Parathyroid adenoma (tissue), 2 donors: ENCODE measurements around the gene TMEM273.

Experiments used
- H2AFZ ChIP-seq: fragments of 300-600 bp; sonication (generic); one replicate; pipeline ENCODE4 v1.7.0; 2017; ENCODE audit warnings: antibody characterized with exemption, mild to moderate bottlenecking
- H3K27ac ChIP-seq: fragments of 300-600 bp; sonication (generic); one replicate; pipeline ENCODE4 v1.7.0; 2017
- H3K27me3 ChIP-seq: fragments of 300-600 bp; sonication (generic); one replicate; pipeline ENCODE4 v1.7.0; 2017; ENCODE audit warnings: low read length; ENCODE audit not compliant: control insufficient read depth, insufficient read depth
- H3K36me3 ChIP-seq: fragments of 300-600 bp; sonication (generic); one replicate; pipeline ENCODE4 v1.7.0; 2017; ENCODE audit warnings: low read length; ENCODE audit not compliant: control insufficient read depth, insufficient read depth
- H3K4me1 ChIP-seq: fragments of 300-600 bp; sonication (generic); one replicate; pipeline ENCODE4 v1.7.0; 2017; ENCODE audit warnings: control low read depth
- H3K4me2 ChIP-seq: fragments of 300-600 bp; sonication (generic); one replicate; pipeline ENCODE4 v1.7.0; 2017; ENCODE audit warnings: low read length
- H3K4me3 ChIP-seq: fragments of 300-600 bp; sonication (generic); one replicate; pipeline ENCODE4 v1.7.0; 2017; ENCODE audit warnings: low read depth, low read length
- H3K79me2 ChIP-seq: fragments of 300-600 bp; sonication (generic); one replicate; pipeline ENCODE4 v1.7.0; 2017; ENCODE audit warnings: control low read depth
- H3K9ac ChIP-seq: fragments of 300-600 bp; sonication (generic); one replicate; pipeline ENCODE4 v1.7.0; 2017; ENCODE audit warnings: mild to moderate bottlenecking
- H3K9me3 ChIP-seq: fragments of 300-600 bp; sonication (generic); one replicate; pipeline ENCODE4 v1.7.0; 2017; ENCODE audit warnings: low read length; ENCODE audit not compliant: control insufficient read depth
- TF ChIP-seq, protein P1 (sequence below): fragments of 300-600 bp; sonication (generic); IDR thresholded peaks from one replicate; pipeline ENCODE4 v1.7.0; 2017; ENCODE audit warnings: antibody characterized with exemption, mild to moderate bottlenecking
- donor health status: primary hyperparathyroidism.

Gene TMEM273

DNA sequence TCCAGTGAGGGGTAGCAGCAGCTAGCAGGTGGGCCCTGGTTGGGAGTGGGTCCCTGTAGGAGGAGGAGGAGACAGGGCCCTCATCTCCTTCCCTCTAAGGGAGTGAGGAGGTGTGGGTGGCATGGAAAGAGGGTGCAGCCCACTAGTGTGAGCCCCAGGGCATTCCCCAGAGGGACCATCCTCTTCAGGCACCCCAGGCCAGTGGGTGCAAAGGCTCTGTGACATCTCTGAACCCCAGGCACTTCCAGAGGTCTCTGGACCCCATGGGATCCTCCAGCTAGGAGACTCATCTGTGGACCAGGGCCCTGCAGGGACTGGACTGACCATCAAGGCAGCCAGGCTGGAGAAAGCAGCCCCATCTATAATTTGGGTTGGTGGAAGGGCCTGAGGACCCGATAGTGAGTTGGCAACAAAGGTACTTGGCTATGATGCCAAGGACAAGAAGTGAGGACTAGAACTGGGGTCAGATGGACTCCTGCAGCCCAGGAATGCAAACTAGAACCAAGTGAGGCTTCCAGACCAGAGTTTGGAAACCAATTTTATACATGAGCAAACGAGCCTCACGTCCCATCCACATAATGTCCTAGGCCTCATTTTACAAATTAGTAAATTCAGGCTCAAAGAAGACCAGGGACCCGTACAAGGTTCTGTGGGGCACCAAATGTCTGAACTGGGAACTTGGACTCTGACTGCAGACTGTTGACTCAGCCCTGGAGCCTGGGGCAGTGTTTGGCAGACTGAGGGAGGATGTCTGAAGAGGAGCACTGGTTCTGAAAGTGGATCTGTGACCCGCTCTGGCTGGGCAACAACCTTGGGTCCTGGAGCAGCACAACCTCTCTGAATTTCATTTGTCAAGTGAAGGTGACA lies 71.4 kb downstream of the TMEM273 start:
- Histone ChIP-seq H3K27me3 (no peaks in the 10 kb centered on the region), H3K27ac (peak overlapping the region; percentile 83), H2AFZ (peak overlapping the region; percentile 72), H3K4me1 (peaks cover 45% of the 10 kb centered on the region), H3K79me2 (peaks cover 22% of the 10 kb centered on the region), H3K9ac (no peak overlapping the region), H3K4me3 (no peak overlapping the region), H3K36me3 (no peaks in the 10 kb centered on the region), H3K9me3 (no peaks in the 10 kb centered on the region), H3K4me2 (no peak overlapping the region)
- TF ChIP-seq, protein P1, sequence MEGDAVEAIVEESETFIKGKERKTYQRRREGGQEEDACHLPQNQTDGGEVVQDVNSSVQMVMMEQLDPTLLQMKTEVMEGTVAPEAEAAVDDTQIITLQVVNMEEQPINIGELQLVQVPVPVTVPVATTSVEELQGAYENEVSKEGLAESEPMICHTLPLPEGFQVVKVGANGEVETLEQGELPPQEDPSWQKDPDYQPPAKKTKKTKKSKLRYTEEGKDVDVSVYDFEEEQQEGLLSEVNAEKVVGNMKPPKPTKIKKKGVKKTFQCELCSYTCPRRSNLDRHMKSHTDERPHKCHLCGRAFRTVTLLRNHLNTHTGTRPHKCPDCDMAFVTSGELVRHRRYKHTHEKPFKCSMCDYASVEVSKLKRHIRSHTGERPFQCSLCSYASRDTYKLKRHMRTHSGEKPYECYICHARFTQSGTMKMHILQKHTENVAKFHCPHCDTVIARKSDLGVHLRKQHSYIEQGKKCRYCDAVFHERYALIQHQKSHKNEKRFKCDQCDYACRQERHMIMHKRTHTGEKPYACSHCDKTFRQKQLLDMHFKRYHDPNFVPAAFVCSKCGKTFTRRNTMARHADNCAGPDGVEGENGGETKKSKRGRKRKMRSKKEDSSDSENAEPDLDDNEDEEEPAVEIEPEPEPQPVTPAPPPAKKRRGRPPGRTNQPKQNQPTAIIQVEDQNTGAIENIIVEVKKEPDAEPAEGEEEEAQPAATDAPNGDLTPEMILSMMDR: no peak

DNA sequence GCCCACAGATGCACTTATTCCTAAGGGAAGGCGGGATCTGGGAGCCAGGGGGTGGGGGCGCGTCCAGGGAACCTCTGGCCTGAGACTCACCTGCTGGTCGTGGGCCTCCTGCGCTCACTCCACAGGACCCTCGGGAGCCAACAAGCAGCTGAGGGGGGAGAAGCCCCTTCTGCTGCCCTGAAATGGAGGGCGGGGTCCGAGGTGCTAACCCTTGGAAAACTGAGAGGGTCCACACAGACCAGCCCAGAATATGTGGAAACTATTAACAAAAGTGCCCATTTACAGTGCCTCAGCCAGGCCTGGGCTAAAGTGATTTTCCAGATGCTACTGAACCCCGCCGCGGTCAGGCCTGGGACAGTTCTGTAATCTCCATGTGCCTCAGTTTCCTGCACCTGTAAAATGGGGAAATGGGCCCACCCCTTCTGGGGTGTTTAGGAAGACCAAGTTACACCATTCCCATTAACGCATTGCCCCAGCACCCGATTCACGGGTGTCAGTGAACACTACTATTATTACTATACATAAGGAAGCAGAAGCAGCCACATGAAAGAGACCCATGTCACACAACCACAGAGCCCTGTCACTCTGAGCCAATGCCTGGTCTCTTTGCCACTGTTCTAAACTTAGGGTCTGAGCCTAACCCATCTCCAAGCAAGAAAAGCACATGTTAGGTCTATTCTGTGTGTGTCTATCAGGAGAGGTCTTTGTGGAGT lies 72.2 kb downstream of the TMEM273 start:
- Histone ChIP-seq H3K9ac (no peak overlapping the region), H3K36me3 (no peaks in the 10 kb centered on the region), H3K4me1 (peaks cover 49% of the 10 kb centered on the region), H3K9me3 (no peaks in the 10 kb centered on the region), H3K4me3 (no peak overlapping the region), H3K4me2 (peak overlapping the region; percentile 49), H3K27ac (peak overlapping the region; percentile 83), H2AFZ (peak overlapping the region; percentile 72), H3K79me2 (peaks cover 27% of the 10 kb centered on the region), H3K27me3 (no peaks in the 10 kb centered on the region)
- TF ChIP-seq, protein P1: no peak

DNA sequence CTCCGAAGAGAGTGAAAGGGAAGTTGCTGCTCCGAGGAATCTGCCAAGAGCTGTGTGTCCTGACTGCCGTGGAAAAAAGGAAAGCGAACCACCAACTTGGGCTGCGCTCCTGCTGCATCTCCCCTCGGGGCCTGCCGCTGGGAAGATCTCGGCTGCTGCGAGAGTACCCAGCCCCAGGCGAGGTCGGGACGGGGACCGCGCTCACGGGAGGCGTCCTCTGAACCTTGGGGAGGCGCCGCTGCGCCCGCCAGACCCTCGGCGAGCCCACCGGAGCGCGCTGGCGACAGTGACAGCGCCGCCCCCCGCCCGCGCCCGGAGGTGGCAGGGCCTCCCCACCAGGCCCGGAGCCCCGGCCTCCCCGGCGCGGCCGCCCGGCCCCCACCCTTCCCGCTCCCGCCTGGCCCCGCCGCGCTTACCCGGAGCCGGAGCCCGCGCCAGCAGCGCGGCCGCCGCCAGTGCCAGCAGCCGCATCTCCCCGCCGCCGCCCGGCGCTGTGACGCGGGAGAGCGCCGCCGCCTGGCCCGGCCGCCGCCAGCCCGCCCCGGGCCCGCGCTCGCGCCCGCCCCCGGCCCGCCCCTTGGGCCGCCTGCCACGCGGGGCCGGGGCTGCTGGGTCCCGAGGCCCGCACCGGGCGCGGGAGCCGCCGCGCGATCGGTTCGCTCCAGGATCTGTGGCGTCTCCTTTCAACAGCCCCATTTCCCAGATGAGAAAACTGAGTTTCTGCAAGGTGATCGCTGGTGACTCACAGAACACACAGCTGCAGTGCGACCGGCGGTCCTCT lies 73.0 kb downstream of the TMEM273 start, which contains the start of gene VSTM4:
TSS of gene VSTM4 (minus strand) at position 508 of the 781 bp plus-strand sequence. CDS start at position 471, 37 bp downstream.
- TF ChIP-seq, protein P1: no peak

DNA sequence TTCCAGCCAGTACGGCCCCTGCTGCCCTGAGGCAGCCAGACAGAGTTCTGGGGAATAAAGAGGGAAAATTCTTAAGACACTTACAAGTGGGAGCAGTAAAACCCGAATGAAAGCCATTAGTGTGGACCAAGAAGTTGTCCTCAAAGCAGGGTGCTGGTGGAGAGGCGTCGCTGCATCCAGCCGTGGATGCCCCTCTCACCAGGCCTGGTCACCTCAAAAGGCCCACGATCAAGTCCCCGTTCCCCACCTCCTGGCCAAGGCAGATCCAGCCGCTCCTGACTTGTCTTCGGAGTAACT lies 73.5 kb downstream of the TMEM273 start:
- Histone ChIP-seq H3K79me2 (peaks cover 28% of the 10 kb centered on the region), H3K9me3 (no peaks in the 10 kb centered on the region), H3K27ac (peak overlapping the region; percentile 75), H3K4me2 (peak overlapping the region; percentile 85), H3K4me1 (peaks cover 49% of the 10 kb centered on the region), H2AFZ (peak overlapping the region; percentile 86), H3K9ac (peak overlapping the region; percentile 8), H3K27me3 (no peaks in the 10 kb centered on the region), H3K36me3 (no peaks in the 10 kb centered on the region), H3K4me3 (peak overlapping the region; percentile 60)
- TF ChIP-seq, protein P1: no peak

More for the DNA sequence above, 73.0 kb downstream of the TMEM273 start, which contains the start of gene VSTM4:
- H3K27ac ChIP-seq: peak within 1 kb of the TSS; percentile 83
- H2AFZ ChIP-seq: peak within 1 kb of the TSS; percentile 86
- peaks cover 49% of the 10 kb centered on the region for H3K4me1 ChIP-seq
- no peaks in the 10 kb centered on the region for H3K36me3 ChIP-seq
- peak within 1 kb of the TSS; percentile 60 for H3K4me3 ChIP-seq
- no peaks in the 10 kb centered on the region for H3K27me3 ChIP-seq
- H3K79me2 ChIP-seq: peaks cover 28% of the 10 kb centered on the region
- peak within 1 kb of the TSS; percentile 8 for H3K9ac ChIP-seq
- H3K4me2 ChIP-seq: peak within 1 kb of the TSS; percentile 85
- H3K9me3 ChIP-seq: no peaks in the 10 kb centered on the region
